Gastroesophageal sphincter (tissue), 3 donors: ENCODE measurements around the gene LOXHD1.

ENCODE experiments used
- CTCF ChIP-seq, 4 experiments: fragments of 200-600 bp in 2 of 4; fragments of 450-650 bp in 2 of 4; sonication (generic) in 1 of 4; IDR thresholded peaks; one replicate each; pipeline ENCODE4 v1.5.1; 2017 to 2019; ENCODE audit warnings: antibody characterized with exemption in 4 of 4, mild to moderate bottlenecking in 2 of 4, moderate library complexity in 2 of 4
- POLR2A ChIP-seq, 2 donors: fragments of 450-650 bp; IDR thresholded peaks; one replicate each; pipeline ENCODE4 v1.6.1; 2017; ENCODE audit warnings: antibody characterized with exemption in 2 of 2, mild to moderate bottlenecking in 2 of 2, moderate library complexity in 1 of 2
- POLR2AphosphoS5 ChIP-seq: sonication (generic); formaldehyde crosslinking; IDR thresholded peaks from one replicate; pipeline ENCODE4 v1.6.1; 2017; ENCODE audit warnings: antibody characterized with exemption

GRCh38 chr18:46477425-46478011, 179.5 kb downstream of the LOXHD1 start:
- TF ChIP-seq POLR2A (IDR thresholded peaks at IDR 0.05) (no peak), CTCF (IDR thresholded peaks at IDR 0.05) (no peak), POLR2AphosphoS5 (no peak)
